Cerebellar nuclear complex (tissue), 1 donor: Measurements from ENCODE around the gene ETV3.
"Not testable (repeated sequence)": the region's sequence is repeated elsewhere in the genome, so short reads cannot be mapped to it uniquely, and the experiment has no call there.

Experiments
- DNase-seq, 2 experiments: peaks; one replicate each; lab custom pipeline; 2025; lab: John Stamatoyannopoulos, UW

The ETV3 gene

GRCh38 chr1:157138220-157139051 lies at the start of gene ETV3:
Gene ETV3, minus strand, starts transcription at chr1:157138395. Its CDS starts 2,043 bp downstream, at chr1:157136352.
- peak in 1 of 2 experiments; percentile 92 for DNase-seq

GRCh38 chr1:157186281-157186992 lies 48.2 kb upstream of the ETV3 start:
- DNase-seq: no peak

- no peak for DNase-seq
These were observed 45.7 kb upstream of the ETV3 start for GRCh38 chr1:157183870-157184269.

- not testable (repeated sequence) for DNase-seq
These were observed 44.2 kb upstream of the ETV3 start for GRCh38 chr1:157182371-157182770.

DNA sequence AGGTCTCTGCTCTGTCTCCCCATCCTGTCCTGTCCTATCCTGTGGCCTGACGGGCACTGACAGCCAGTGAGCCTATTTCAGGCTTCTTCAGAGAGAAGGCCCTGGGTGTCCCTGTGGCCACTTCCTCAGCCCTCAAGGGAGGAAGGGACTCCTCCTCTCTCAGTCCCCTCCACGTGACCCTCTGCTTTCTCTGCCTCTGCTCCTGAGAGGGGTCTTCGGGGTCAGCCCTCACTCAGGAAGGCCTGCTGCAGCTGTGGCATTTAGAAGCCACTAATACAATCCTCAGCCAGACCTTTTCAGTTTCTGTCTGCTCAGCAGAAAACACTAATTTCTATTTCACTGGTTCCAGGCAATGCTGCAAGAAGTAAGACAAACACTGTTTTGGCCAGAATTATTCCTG lies 43.6 kb upstream of the ETV3 start:
- DNase-seq: no peak

DNA sequence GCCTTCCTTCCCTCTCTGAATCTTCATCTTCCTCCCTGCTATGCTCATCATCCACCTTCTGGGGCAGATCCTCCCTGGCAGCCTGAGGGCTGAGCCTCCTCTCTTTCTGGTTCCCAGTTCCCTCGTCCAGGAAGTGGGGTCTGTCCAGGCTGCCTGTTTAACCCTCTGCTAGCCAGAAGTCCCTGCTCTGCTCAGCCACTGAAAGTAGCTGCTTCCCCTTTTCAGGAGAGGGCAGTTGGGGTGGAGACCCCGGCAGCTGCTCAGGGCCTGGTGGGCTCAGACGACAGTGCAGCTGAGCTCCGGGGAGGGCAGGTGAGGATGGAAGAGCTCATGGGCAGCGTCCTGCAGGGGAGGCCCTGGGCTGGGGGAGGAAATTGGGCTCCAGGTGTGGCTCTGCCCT lies 43.1 kb upstream of the ETV3 start:
- DNase-seq: no peak

GRCh38 chr1:157178490-157178889 lies 40.3 kb upstream of the ETV3 start:
- DNase-seq: no peak

- no peak for DNase-seq
These were observed 39.7 kb upstream of the ETV3 start for GRCh38 chr1:157177733-157178394.

- no peak for DNase-seq
These were observed 38.5 kb upstream of the ETV3 start for GRCh38 chr1:157176591-157177121.

DNA sequence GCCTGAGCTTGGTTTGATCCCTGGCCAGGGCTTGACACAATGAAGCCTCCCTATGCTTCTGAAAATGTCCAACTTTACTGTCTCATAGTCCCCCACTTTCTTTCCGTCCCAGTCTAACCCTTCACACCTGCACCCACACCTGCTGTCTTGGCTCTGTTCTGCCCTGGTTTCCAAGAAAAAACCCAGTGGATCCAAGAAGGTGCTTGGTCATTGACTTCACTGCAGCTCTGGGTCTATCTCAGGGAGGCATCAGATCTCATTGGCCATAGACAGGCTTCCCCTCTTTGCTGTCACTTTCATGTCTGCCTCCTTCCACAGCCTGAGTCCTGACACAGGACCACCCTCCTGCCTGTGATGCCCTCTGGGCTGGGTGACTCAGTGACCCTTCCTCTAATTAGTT lies 37.8 kb upstream of the ETV3 start:
- no peak for DNase-seq

DNA sequence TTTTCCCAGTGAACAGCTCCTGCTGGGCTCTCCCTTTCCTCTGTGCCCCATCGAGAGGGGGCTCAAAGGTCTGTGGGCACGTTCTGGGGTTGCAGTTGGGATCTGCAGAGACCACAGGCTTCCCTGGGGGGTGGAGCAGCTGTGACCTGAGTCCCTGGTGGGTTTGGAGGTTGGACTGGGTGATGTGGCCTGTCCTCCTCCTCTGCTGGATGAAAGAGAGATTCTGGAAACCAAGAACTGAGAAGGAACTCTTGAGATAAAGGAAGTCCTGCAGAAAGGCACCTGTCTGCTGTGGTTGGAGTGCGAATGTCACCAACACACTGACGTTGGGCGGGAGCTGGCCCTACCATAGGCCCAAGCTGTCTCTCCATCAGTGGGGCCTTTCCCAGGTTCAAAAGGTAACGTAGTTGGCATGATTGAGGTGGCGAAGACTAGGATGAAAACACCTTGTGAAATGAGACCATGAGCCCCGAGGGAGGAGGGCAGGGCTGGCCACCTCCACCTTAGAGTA lies 35.8 kb upstream of the ETV3 start:
- DNase-seq: no peak

GRCh38 chr1:157173241-157173640 lies 35.0 kb upstream of the ETV3 start:
- DNase-seq: not testable (repeated sequence)

- DNase-seq: not testable (repeated sequence)
These were observed 34.4 kb upstream of the ETV3 start for GRCh38 chr1:157172591-157172990.

GRCh38 chr1:157171903-157172503 lies 33.8 kb upstream of the ETV3 start:
- DNase-seq: not testable (repeated sequence)

DNA sequence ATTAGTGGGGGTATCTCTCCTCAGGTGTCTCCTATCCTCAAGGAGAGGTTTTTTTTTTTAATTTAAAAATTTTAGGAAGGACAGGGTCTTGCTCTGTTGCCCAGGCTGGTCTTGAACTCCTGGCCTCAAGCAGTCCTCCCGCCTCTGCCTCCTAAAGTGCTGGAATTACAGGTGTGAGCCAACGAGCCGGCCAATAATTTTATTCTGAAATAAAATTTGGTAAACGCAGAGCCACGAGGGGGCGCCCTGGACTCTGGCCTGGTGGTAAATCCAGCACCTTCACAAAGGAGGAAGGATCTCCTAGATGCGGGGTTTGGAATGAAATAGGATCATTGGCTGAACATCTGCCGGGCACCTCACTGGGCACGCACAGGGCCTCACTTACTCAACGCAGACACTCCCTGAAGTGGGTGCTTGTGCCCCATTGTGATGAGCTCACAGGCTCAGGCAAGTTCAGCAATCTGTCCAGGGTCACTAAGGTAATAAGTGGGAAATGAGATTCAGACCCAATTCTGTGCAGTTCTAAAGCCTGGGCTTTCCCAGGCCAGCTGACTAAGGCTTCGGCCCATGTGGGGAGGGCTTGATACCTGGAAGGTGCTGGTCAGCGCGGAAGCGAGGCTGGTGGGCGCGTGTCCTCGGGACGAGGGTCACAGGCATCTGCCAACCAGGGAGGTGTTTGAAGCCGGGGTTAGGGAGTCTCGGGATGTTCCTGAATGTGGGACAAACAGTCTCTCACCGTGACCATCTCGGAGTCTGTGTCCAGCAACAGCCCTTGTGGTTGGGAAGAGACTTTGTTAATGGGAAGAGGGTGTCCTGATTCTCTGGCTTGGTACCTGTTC lies 32.7 kb upstream of the ETV3 start:
- no peak for DNase-seq

GRCh38 chr1:157168015-157168414 lies 29.8 kb upstream of the ETV3 start:
- DNase-seq: no peak

- no peak for DNase-seq
These were observed 29.2 kb upstream of the ETV3 start for GRCh38 chr1:157167437-157167836.

GRCh38 chr1:157166590-157166989 lies 28.4 kb upstream of the ETV3 start:
- no peak for DNase-seq

DNA sequence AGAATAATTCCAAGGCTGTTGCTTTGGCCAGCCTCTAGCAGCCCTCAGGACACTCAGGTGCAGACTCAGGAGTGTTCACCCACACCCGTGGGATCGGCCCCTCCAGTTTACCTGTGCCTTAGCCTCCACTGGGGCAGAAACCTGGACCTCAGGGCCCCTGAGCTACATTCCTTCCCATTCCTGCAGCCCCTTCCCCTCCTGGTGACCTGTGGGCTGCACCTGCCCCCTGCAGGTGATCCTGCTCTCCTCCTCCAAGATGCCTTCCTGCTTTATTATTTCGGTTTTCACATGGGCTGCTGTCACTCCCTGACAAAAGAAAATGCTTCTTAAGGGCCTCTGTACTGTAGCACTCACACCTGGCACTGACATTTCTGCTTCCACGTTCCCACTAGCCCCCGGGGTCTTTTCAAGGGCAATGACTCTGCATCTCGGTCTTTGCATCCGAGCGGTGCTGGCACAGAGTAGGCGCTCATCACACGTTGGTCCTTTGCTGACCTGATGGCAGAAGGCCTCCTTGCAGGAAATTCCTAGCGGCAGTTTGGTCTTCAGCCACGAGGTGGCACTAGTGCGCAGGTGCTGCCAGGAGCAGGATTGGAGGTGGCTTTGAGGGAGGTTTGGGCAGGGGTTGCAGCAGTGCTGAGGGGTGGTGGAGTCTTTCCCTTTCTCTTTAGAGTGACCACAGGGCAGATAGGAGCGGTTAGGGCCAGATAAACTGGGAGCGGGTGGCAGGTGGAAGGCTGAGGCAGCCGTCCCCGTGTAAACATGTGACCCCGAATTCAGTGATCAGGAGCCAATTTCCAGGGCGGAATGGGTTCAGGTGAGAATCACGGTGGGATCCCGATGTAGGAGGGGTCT lies 25.3 kb upstream of the ETV3 start:
- DNase-seq: peak in 1 of 2 experiments; percentile 11

- no peak for DNase-seq
These were observed 24.1 kb upstream of the ETV3 start for GRCh38 chr1:157162345-157162744.
